ENCODE data around the gene DENND6B.
"Not testable (repeated sequence)": the region's sequence is repeated elsewhere in the genome, so short reads cannot be mapped to it uniquely, and the experiment has no call there.

The DENND6B gene

GRCh38 chr22:50326956-50327710, at the start of gene DENND6B:
Gene DENND6B (minus strand): TSS chr22:50327012. CDS start chr22:50326988, 24 bp downstream.
- DNase-seq, result peak; percentile 72 to 79

- no peak for DNase-seq
Measured at GRCh38 chr22:50376085-50376651, 49.4 kb upstream of the DENND6B start.

DNA sequence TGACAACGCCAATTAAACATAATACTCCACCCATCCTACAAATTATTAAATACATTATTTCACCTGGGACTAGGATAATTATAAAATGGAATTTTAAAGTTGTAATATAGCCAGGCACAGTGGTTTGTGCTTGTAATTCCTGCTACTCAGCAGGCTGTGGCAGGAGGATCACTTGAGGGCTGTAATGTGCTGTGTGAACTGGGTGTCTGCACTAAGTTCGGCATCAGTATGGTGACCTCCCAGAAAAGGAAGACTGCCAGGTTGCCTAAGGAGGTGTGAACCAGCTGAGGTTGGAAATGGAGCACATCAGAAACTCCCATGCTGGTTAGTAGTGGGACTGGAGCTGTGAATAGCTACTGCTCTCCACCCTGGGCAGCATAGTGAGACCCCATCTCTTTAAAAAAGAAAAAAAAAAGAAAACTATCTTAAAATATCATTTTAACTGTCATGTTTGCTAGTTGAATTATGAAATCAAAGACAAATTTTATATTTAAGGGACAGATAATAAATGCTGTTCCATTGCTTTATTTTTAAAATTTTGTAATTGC, 44.4 kb upstream of the DENND6B start:
- DNase-seq, result no peak

DNA sequence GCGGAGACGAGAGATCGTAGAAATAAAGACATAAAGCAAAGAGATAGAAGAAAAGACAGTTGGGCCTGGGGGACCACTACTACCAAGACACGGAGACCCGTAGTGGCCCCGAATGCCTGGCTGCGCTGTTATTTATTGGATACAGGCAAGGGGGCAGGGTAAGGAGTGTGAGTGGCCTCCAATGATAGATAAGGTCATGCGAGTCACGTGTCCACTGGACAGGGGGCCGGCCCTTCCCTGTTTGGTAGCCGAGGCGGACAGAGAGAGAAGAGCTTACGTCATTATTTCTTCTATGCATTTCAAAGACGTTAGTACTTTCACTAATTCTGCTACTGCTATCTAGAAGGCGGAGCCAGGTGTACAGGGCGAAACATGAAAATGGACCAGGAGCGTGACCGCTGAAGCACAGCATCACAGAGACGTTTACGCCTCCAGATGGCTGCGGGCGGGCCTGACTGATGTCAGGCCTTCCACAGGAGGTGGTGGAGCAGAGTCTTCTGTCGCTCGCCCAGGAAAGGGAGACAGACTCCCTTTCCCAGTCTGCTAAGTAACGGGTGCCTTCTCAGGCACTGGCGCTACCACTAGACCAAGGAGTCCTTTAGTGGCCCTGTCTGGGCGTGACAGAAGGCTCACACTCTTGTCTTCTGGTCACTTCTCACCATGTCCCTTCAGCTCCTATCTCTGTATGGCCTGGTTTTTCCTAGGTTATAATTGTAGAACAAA, 41.1 kb upstream of the DENND6B start:
- DNase-seq, result no peak

DNA sequence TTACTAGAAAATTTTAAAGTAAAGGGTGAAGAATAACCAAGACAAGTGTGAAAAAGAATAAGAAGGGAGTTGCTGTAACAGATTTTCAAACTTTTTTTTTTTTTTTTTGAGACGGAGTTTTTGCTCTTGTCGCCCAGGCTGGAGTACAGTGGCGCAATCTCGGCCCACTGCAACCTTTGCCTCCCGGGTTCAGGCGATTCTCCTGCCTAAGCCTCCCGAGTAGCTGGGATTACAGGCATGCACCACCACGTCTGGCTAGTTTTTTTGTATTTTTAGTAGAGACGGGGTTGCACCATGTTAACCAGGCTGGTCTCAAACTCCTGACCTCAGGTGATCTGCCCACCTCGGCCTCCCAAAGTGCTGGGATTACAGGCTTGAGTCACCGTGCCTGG, 37.0 kb upstream of the DENND6B start:
- DNase-seq, result not testable (repeated sequence)

- no peak for DNase-seq
Measured at GRCh38 chr22:50363166-50363802, 36.5 kb upstream of the DENND6B start.

DNA sequence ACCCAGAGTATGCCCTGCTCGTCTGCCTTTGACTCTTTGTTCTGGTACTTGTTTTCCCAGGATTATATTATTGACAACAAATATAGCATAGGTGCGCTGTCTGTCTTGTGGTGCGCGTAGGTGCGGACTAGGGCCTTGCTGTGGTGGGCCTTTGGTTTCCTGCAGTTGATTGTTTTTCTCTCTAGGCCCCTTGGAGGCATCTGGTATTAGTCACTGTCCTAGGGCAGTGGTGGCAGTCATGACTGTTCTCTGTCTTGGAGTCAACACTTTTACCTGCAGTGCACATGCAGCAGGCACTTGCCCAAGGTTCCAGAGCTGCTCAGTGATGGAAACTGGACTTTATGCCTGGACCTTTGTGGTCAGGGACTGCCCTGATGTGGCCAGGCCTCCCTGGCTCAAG, 34.9 kb upstream of the DENND6B start:
- DNase-seq, result no peak

- no peak for DNase-seq
Measured at GRCh38 chr22:50361222-50361621, 34.4 kb upstream of the DENND6B start.

GRCh38 chr22:50360578-50360977, 33.8 kb upstream of the DENND6B start:
- DNase-seq, result no peak

DNA sequence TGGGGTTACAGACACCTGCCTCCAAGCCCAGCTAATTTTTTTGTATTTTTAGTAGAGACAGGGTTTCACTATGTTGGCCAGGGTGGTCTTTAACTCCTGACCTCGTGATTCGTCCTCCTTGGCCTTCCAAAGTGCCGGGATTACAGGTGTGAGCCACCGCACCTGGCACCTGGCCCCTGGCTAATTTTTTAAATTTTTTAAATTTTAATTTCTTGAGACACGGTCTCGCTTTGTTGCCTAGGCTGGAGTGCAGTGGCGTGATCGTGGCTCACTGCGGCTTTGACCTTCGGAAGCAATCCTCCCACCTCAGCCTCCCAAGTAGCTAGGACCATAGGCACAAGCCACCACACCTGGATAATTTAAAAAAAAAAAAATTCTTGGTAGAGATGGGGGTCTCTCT, 30.9 kb upstream of the DENND6B start:
- DNase-seq, result no peak

DNA sequence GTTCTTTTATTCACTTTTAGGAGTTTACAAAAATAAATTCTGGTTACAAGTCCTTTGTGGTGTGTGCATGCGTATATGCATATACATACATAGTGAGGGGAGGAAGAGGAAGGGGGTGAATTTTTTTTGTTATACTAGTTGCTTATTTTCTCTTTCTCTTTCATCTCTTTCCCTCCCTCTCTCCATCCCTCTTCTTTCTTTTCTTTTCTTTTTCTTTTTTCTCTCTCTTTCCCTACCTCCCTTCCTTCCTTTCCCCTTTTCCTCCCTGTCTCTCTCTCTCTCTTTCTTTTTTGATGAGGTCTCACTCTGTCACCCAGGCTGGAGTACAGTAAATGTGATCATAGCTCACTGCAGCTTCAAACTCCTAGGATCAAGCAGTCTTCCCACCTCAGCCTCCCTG, 30.4 kb upstream of the DENND6B start:
- no peak for DNase-seq

- DNase-seq, result no peak
Measured at GRCh38 chr22:50356186-50356585, 29.4 kb upstream of the DENND6B start.

DNA sequence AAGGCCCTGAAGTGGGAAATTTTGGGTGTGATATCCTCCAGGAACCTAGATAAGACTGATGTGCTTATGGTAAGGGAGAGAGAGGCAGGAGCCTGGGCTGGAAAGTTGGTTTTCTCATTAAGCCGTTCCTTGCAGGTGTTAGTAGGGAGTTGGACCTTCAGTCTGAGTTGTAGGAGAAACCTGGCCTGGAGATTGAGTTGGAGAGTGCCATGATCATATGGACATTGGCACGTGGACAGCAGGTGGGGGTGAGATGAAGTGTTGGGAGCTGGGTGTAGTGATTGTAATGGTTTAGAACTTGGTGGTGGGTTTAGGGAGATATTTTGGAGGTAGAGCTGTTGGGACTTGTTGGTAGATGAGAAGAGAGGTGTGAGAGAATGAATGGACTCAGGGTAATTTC, 21.2 kb upstream of the DENND6B start:
- DNase-seq, result no peak

GRCh38 chr22:50347157-50347556, 20.3 kb upstream of the DENND6B start:
- DNase-seq, result no peak

DNA sequence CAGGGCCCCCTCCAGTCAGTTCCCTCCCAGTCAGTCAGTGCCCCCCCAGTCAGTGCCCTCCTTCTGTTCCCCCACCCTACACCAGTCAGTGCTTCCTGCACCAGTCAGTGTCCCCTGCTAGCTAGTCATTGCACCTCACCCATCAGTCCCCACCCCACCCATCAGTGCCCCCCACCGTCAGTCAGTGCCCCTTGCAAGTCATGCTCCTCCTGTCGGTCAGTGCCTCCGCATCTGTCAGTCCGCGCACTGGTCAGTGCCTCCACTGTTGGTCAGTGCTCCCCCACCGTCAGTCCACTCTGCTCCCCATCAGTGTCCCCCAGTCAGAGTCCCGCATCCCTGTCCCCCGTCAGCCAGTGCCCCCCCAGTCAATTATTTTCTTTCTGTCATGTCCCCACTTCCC, 19.7 kb upstream of the DENND6B start:
- DNase-seq, result no peak

DNA sequence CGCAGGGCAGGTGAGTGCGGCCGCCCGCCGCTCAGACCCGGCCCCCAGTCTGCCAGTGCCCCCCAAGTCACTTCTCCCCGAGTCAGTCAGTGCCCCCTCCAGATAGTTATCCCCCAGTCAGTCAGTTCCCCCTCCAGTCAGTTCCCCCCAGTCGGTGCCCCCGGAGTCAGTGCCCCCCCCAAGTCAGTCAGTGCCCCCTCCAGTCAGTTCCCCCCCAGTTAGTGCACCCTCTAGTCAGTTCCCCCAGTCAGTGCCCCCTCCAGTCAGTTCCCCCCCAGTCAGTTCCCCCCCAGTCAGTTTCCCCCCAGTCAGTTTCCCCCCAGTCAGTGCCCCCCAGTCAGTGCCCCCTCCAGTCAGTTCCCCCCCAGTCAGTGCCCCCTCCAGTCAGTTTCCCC, 16.7 kb upstream of the DENND6B start:
- peak in 1 of 2 donors; percentile 3 for DNase-seq

DNA sequence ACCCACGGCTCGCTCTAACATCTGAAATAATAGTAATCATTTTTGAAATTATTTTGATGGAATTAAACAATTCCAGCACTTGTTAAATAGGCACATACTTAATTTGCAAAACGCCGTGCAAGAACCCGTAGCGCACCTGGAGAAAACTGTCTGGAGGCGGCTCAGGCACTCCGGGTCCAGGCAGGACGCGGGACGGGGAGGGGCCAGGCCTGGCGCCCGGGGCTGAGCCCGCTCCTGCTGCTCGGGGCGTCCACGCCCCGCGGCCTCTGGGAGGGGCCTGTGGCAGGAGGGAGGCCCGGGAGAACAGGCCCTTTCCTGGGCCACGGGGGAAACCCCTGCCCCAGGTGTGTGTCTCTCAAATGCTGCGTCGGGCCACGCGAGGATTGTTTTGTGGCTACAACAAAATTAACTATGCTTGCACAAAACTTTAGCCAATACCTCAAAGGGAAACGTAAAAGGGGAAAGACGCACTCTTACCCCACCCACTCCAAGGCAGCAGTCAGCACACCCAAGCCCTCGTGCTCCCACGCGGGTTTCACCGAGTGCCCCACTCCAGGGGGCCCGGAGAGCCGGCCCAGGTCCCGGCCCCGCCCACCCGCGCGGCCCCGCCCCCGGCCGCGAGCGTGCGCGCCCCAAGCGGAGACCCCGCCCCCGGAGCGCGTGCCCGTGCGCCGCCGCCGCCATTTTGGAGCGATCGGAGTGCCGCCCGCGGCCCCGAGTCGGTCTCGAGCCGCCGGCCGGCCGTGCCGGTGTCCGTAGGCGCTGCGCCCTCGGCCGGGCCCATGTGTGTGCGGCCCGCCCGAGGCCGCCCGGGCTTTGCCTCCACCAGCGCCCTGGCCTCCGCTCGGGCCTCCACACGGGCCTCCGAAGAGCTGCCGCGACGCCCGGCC, 16.1 kb upstream of the DENND6B start, which contains the start of gene PPP6R2:
TSS of gene PPP6R2 (plus strand) at position 677 of the 890 bp plus-strand sequence. CDS start 50,582 bp downstream, outside the sequence.
- DNase-seq, result peak; percentile 85 to 90

- DNase-seq, result peak; percentile 87 to 89
Measured at GRCh38 chr22:50341977-50342650, 15.3 kb upstream of the DENND6B start.

DNA sequence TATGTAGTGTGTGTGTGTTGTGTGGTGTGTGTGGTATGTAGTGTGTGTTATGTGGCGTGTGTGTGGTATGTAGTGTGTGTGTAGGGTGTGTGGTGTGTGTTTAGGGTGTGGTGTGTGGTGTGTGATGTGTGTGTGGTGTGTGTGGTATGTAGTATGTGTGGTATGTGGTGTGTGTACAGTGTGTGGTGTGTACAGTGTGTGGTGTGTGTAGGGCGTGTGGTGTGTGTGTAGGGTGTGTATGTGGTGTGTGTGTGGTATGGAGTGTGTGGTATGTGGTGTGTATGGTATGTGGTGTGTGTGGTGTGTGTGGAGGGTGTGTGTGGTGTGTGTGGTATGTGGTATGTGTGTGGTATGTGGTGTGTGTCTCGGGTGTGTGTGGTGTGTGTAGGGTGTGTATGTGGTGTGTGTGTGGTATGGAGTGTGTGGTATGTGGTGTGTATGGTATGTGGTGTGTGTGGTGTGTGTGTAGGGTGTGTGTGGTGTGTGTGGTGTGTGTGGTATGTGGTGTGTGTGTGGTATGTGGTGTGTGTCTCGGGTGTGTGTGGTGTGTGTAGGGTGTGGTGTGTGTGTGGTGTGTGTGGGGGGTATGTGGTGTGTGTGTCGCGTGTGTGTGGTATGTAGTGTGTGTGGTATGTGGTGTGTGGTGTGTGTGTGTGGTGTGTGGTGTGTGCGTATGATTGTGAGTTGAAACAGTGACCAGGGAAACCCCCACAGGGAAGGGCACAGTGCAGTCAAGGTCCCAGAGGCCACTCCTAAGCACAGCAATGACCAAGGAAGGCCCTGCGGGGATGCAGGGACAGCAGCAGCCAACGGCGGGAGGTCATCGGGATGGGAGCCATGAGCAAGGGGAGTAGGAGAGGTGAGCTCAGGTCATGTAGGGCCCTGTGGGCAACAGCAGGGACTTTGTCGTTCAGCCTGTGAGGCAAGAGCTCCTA, 13.4 kb upstream of the DENND6B start:
- peak; percentile 13 to 24 for DNase-seq

GRCh38 chr22:50338860-50339462, 12.1 kb upstream of the DENND6B start:
- no peak for DNase-seq

All from CD4-positive, alpha-beta T cell treated with Interleukin-1 beta for 1 hour (primary cell).